DND-41 (cell line): ENCODE results near the gene GRIK4.

ENCODE experiments used
- ATAC-seq: fragments of 200-7000 bp; cut with Tn5 transposase; 3 replicates; pipeline ENCODE4 v1.9.1; 2021; ENCODE audit warnings: low read depth; ENCODE audit not compliant: insufficient read depth
- DNase-seq: peaks from one replicate; pipeline ENCODE4 v3.0.0-alpha.2; 2020
- H2AFZ ChIP-seq: 2 replicates; pipeline ENCODE4 v1.6.0; 2012; ENCODE audit warnings: low read depth, low read length
- H3K27ac ChIP-seq: 2 replicates; pipeline ENCODE4 v1.5.1; 2012; ENCODE audit warnings: low read length, inconsistent platforms
- H3K27me3 ChIP-seq: fragments of 200-600 bp; sonication (generic); 2 replicates; pipeline ENCODE4 v1.6.0; 2012; ENCODE audit warnings: low read length, mild to moderate bottlenecking, inconsistent platforms; ENCODE audit not compliant: insufficient read depth, poor library complexity
- H3K36me3 ChIP-seq: 2 replicates; pipeline ENCODE4 v1.5.1; 2012; ENCODE audit warnings: low read length, inconsistent platforms; ENCODE audit not compliant: insufficient read depth
- H3K4me1 ChIP-seq: 2 replicates; pipeline ENCODE4 v1.5.1; 2012; ENCODE audit warnings: mild to moderate bottlenecking, low read length; ENCODE audit not compliant: insufficient read depth
- H3K4me2 ChIP-seq: 2 replicates; pipeline ENCODE4 v1.6.0; 2012; ENCODE audit warnings: mild to moderate bottlenecking, moderate library complexity, low read length, inconsistent platforms; ENCODE audit not compliant: insufficient read depth
- H3K4me3 ChIP-seq, 2 experiments: fragments of 200-600 bp in 1 of 2; shearing (Covaris generic) in 1 of 2; 2 replicates each; pipeline ENCODE4 v1.5.1; 2012 to 2016; ENCODE audit warnings: inconsistent platforms in 2 of 2, low read length in 2 of 2, mild to moderate bottlenecking in 2 of 2, low read depth in 1 of 2, moderate library complexity in 1 of 2
- H3K79me2 ChIP-seq: 2 replicates; pipeline ENCODE4 v1.6.0; 2012; ENCODE audit warnings: low read length, inconsistent platforms; ENCODE audit not compliant: insufficient read depth
- H3K9ac ChIP-seq: 2 replicates; pipeline ENCODE4 v1.6.0; 2012; ENCODE audit warnings: low read depth, mild to moderate bottlenecking, inconsistent platforms, low read length, moderate library complexity
- H3K9me3 ChIP-seq: 2 replicates; pipeline ENCODE4 v1.5.1; 2012; ENCODE audit warnings: low read length, moderate library complexity, mild to moderate bottlenecking, inconsistent platforms; ENCODE audit not compliant: insufficient read depth, severe bottlenecking
- H4K20me1 ChIP-seq: 2 replicates; pipeline ENCODE4 v1.6.0; 2012; ENCODE audit warnings: low read length; ENCODE audit not compliant: insufficient read depth
- CTCF ChIP-seq: IDR thresholded peaks from 2 replicates; pipeline ENCODE4 v1.5.1; 2012; ENCODE audit warnings: borderline replicate concordance, low read length, moderate library complexity, mild to moderate bottlenecking; ENCODE audit not compliant: poor library complexity, severe bottlenecking; ENCODE audit errors: extremely low read depth
- EZH2 ChIP-seq: IDR thresholded peaks from 3 replicates; pipeline ENCODE4 v1.6.1; 2012; ENCODE audit warnings: borderline replicate concordance, low read depth, mild to moderate bottlenecking, moderate library complexity, low read length, inconsistent platforms; ENCODE audit not compliant: severe bottlenecking

The GRIK4 gene

GRCh38 chr11:120610111-120610510 is 98.6 kb downstream of the GRIK4 start:
- Histone ChIP-seq H4K20me1 (no peaks in the 10 kb centered on the region; the same call in none of the 2 replicates), H3K27ac (no peak overlapping the region), H3K4me2 (no peak overlapping the region), H3K9me3 (no peaks in the 10 kb centered on the region), H3K9ac (no peak overlapping the region), H2AFZ (no peak overlapping the region), H3K79me2 (no peaks in the 10 kb centered on the region), H3K36me3 (no peaks in the 10 kb centered on the region), H3K4me3 (no peak overlapping the region), H3K27me3 (peaks cover 18% of the 10 kb centered on the region), H3K4me1 (no peaks in the 10 kb centered on the region)
- ATAC-seq (no peak), DNase-seq (no peak)
- TF ChIP-seq CTCF (no peak), EZH2 (no peak)

GRCh38 chr11:120611581-120611980 is 100.0 kb downstream of the GRIK4 start:
- H3K27me3 ChIP-seq: peaks cover 12% of the 10 kb centered on the region
- no peak overlapping the region for H2AFZ ChIP-seq
- H3K9ac ChIP-seq: no peak overlapping the region
- no peak overlapping the region for H3K4me3 ChIP-seq
- no peaks in the 10 kb centered on the region for H3K79me2 ChIP-seq
- DNase-seq: no peak
- no peaks in the 10 kb centered on the region for H3K4me1 ChIP-seq
- no peaks in the 10 kb centered on the region for H3K9me3 ChIP-seq
- no peak overlapping the region for H3K4me2 ChIP-seq
- TF ChIP-seq CTCF: no peak
- no peak for TF ChIP-seq EZH2
- H3K27ac ChIP-seq: no peak overlapping the region
- ATAC-seq: no peak
- no peaks in the 10 kb centered on the region for H3K36me3 ChIP-seq
- H4K20me1 ChIP-seq: no peaks in the 10 kb centered on the region; the same call in none of the 2 replicates

GRCh38 chr11:120612513-120613263 is 101.1 kb downstream of the GRIK4 start:
- no peak for DNase-seq
- Histone ChIP-seq H3K9ac (no peak overlapping the region), H3K4me1 (no peaks in the 10 kb centered on the region), H3K27ac (no peak overlapping the region), H3K79me2 (no peaks in the 10 kb centered on the region), H2AFZ (no peak overlapping the region), H3K36me3 (no peaks in the 10 kb centered on the region), H3K4me3 (no peak overlapping the region), H3K4me2 (no peak overlapping the region), H4K20me1 (no peaks in the 10 kb centered on the region; the same call in 1 of the 2 replicates), H3K9me3 (no peaks in the 10 kb centered on the region), H3K27me3 (peaks cover 8% of the 10 kb centered on the region)
- no peak for ATAC-seq
- TF ChIP-seq EZH2 (no peak), CTCF (no peak)
